ENCODE data around the gene B4GALNT2.
"Not testable (repeated sequence)": the region's sequence is repeated elsewhere in the genome, so short reads cannot be mapped to it uniquely, and the experiment has no call there.

The B4GALNT2 gene

DNA sequence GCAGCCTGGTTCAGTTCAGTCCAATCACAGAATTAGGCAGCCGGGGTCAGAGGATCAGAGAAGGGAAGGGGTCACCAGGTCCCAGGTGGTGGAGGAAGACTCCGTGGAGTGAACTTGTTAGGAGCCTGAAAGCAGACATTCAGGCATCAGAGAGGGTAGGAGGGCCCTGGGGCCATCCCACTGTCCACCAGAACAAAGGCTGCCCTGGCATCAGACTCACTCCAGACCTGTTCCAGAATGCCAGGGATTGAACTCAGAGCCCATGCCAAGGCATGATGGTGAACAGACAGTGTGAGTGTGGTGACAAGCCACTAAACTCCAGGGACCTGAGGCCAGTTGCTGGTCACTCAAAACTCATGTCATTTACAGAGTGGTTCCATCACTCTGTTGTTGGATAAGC, 37.6 kb downstream of the B4GALNT2 start:
- ChIA-PET CTCF (no interaction called here), POLR2A (no interaction called here)
- TF ChIP-seq L3MBTL2 (conservative IDR thresholded peaks at IDR 0.05) (no peak), FOXA1 (IDR thresholded peaks at IDR 0.05) (no peak), SUZ12 (IDR thresholded peaks at IDR 0.05) (no peak), ARNT (IDR thresholded peaks at IDR 0.05) (no peak), SP1 (IDR thresholded peaks at IDR 0.05) (no peak), ZNF384 (IDR thresholded peaks at IDR 0.05) (no peak), NFRKB (IDR thresholded peaks at IDR 0.05) (no peak), FOXM1 (IDR thresholded peaks at IDR 0.05; ENCODE audit: borderline replicate concordance) (no peak), TARDBP (IDR thresholded peaks at IDR 0.05) (no peak), CTBP1 (IDR thresholded peaks at IDR 0.05; ENCODE audit: borderline replicate concordance) (no peak), BHLHE40 (IDR thresholded peaks at IDR 0.05; ENCODE audit: borderline replicate concordance) (no peak), ELF4 (IDR thresholded peaks at IDR 0.05) (no peak)
- TF ChIP-seq, protein P1, sequence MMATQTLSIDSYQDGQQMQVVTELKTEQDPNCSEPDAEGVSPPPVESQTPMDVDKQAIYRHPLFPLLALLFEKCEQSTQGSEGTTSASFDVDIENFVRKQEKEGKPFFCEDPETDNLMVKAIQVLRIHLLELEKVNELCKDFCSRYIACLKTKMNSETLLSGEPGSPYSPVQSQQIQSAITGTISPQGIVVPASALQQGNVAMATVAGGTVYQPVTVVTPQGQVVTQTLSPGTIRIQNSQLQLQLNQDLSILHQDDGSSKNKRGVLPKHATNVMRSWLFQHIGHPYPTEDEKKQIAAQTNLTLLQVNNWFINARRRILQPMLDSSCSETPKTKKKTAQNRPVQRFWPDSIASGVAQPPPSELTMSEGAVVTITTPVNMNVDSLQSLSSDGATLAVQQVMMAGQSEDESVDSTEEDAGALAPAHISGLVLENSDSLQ (IDR thresholded peaks at IDR 0.05), result no peak
- no peak for DNase-seq (ENCODE audit: extremely low spot score)

- CTCF ChIA-PET; POLR2A ChIA-PET; DNase-seq (ENCODE audit: extremely low spot score): not testable (repeated sequence)
These were observed 38.1 kb downstream of the B4GALNT2 start for GRCh38 chr17:49170711-49171110.

GRCh38 chr17:49175978-49176377, 43.4 kb downstream of the B4GALNT2 start:
- DNase-seq (ENCODE audit: extremely low spot score); POLR2A ChIA-PET; CTCF ChIA-PET: not testable (repeated sequence)

DNA sequence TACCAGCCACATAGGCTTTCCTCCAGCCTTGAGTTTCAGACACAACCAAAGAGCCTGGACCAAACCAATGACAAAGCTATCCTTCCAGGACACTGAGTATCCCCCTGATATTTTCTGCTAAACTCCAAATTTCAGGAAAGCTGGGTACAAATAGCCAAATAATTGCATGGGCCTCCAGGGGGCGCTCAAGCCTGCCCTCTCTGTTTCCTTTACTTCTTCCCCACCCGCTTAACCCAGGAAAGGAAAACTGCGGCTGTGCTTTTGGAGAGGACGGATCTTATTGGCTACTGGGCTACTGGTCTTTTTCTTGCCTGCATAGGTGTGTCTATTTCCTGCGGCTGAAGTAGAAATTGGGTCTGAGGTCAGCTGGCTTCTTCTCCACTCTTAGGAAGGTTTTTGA, 47.7 kb downstream of the B4GALNT2 start:
- ChIA-PET CTCF (interaction anchor here (0.6 to 1.3 kb wide), 6 partner anchors 12 to 77 kb away, joined by 3 to 8 read pairs (median 4); no protein-coding TSS in a partner anchor), POLR2A (interaction anchor here (2.2 to 3.6 kb wide), 2 partner anchors 10 to 12 kb away, joined by 5 to 22 read pairs; no protein-coding TSS in a partner anchor)
- TF ChIP-seq FOXK2 (IDR thresholded peaks at IDR 0.05) (no peak), ZNF384 (IDR thresholded peaks at IDR 0.05) (peak; percentile 69; the same call in 1 of the 2 replicates)
- DNase-seq (ENCODE audit: extremely low spot score), result peak; percentile 79

GRCh38 chr17:49180998-49181635, 48.5 kb downstream of the B4GALNT2 start:
- POLR2A ChIA-PET, result interaction anchor here (0.5 to 3.6 kb wide), 3 partner anchors 9 to 322 kb away, joined by 3 to 22 read pairs (median 5); no protein-coding TSS in a partner anchor
- TF ChIP-seq CTBP1 (IDR thresholded peaks at IDR 0.05; ENCODE audit: borderline replicate concordance) (no peak), LEF1 (IDR thresholded peaks at IDR 0.05; ENCODE audit: borderline replicate concordance) (no peak), FOXM1 (IDR thresholded peaks at IDR 0.05; ENCODE audit: borderline replicate concordance) (no peak), NFRKB (IDR thresholded peaks at IDR 0.05) (no peak), L3MBTL2 (conservative IDR thresholded peaks at IDR 0.05) (no peak), FOXK2 (IDR thresholded peaks at IDR 0.05) (no peak), SUZ12 (IDR thresholded peaks at IDR 0.05) (no peak), HDGF (IDR thresholded peaks at IDR 0.05; ENCODE audit: borderline replicate concordance) (no peak), BHLHE40 (IDR thresholded peaks at IDR 0.05; ENCODE audit: borderline replicate concordance) (no peak), TARDBP (IDR thresholded peaks at IDR 0.05) (no peak), ELF4 (IDR thresholded peaks at IDR 0.05) (no peak), ARNT (IDR thresholded peaks at IDR 0.05) (no peak), ZNF384 (IDR thresholded peaks at IDR 0.05) (no peak), SP1 (IDR thresholded peaks at IDR 0.05) (no peak), FOXA1 (IDR thresholded peaks at IDR 0.05) (no peak)
- TF ChIP-seq, protein P1 (IDR thresholded peaks at IDR 0.05), result no peak
- no peak for DNase-seq (ENCODE audit: extremely low spot score)
- CTCF ChIA-PET, result interaction anchor here (0.7 to 1.3 kb wide), 3 partner anchors 11 to 119 kb away, joined by 3 to 5 read pairs (median 4); no protein-coding TSS in a partner anchor

- POLR2A ChIA-PET, result interaction anchor here (3.6 kb wide), 1 partner anchor 9 kb away, joined by 22 read pairs; no protein-coding TSS in a partner anchor
- TF ChIP-seq ELF4 (IDR thresholded peaks at IDR 0.05) (no peak), LEF1 (IDR thresholded peaks at IDR 0.05; ENCODE audit: borderline replicate concordance) (no peak), TARDBP (IDR thresholded peaks at IDR 0.05) (no peak), NFRKB (IDR thresholded peaks at IDR 0.05) (no peak), CTBP1 (IDR thresholded peaks at IDR 0.05; ENCODE audit: borderline replicate concordance) (no peak), FOXK2 (IDR thresholded peaks at IDR 0.05) (no peak), BHLHE40 (IDR thresholded peaks at IDR 0.05; ENCODE audit: borderline replicate concordance) (no peak), FOXA1 (IDR thresholded peaks at IDR 0.05) (no peak), HDGF (IDR thresholded peaks at IDR 0.05; ENCODE audit: borderline replicate concordance) (no peak), SUZ12 (IDR thresholded peaks at IDR 0.05) (no peak), ARNT (IDR thresholded peaks at IDR 0.05) (no peak), L3MBTL2 (conservative IDR thresholded peaks at IDR 0.05) (no peak), FOXM1 (IDR thresholded peaks at IDR 0.05; ENCODE audit: borderline replicate concordance) (no peak), ZNF384 (IDR thresholded peaks at IDR 0.05) (no peak), SP1 (IDR thresholded peaks at IDR 0.05) (no peak)
- TF ChIP-seq, protein P1 (IDR thresholded peaks at IDR 0.05), result no peak
- DNase-seq (ENCODE audit: extremely low spot score), result no peak
- CTCF ChIA-PET, result interaction anchor here (0.5 kb wide), 1 partner anchor 444 kb away, joined by 3 read pairs; no protein-coding TSS in a partner anchor
These were observed 50.8 kb downstream of the B4GALNT2 start for GRCh38 chr17:49183341-49183740.
